ENCODE data around the gene BCAP31. TPM values are rescaled to one million over a fixed set of nuclear protein-coding genes. Genes with fewer than 3 reads are reported as not detected.

BCAP31 gene
- total RNA-seq (10 to 100 TPM; 42.1 to 43.1 TPM), total RNA-seq (31.8 to 136 (median 68.3) reads per million in 172 experiments)
- 153 TPM for polyA plus RNA-seq (2013, experiment 1 of 2)
- 150 TPM for polyA plus RNA-seq (2013, experiment 2 of 2)

DNA sequence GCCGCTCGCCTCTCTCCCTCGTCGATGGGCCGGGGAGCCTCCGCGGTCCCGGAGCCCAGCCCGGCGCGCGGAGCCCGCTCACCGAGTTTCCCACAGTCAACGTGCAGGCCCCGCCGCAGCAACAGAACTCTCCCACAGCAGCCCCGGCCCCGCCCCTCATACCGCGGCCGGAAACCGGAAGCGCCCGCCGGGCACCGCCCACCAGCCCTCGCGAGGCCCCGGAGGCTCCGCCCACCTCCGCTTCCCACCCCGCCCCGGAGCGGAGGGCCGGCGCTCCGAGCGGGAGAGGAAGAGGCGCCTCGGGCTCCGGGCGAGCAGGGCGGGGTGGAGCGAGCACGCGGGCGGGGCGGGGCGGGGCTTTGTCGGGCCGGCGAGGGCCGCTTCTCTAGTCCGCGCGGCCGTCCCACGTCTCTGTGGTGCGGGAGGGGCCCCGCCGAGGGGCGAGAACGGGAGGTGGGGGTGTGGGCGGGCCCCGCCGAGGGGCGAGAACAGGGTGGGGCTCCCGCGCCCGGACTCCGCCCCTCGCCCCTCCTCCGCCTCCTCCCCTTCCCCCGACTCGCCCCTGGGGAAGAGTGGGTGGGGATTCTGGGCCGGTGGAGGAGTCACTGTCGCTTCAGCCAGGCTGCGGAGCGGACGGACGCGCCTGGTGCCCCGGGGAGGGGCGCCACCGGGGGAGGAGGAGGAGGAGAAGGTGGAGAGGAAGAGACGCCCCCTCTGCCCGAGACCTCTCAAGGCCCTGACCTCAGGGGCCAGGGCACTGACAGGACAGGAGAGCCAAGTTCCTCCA is at the start of gene BCAP31, which contains the start of gene ABCD1:
TSS of gene BCAP31 (minus strand) at position 136 of the 787 bp plus-strand sequence. CDS start 1,143 bp downstream, outside the sequence.
TSS of gene ABCD1 (plus strand) at position 605 of the 787 bp plus-strand sequence. CDS start 411 bp downstream, outside the sequence.
- Histone ChIP-seq H3K36me3 (ENCODE audit: insufficient read depth, low read length) (peaks cover 16% of the 10 kb centered on the region), H3K27me3 (ENCODE audit: control insufficient read depth in 1 of 2, insufficient read depth in 2 of 2, low read length in 2 of 2) (no peaks in the 10 kb centered on the region), H3K9me3 (ENCODE audit: control insufficient read depth in 1 of 2, insufficient read depth in 1 of 2, low read length in 2 of 2) (no peaks in the 10 kb centered on the region), H3K4me3 (ENCODE audit: low read length) (peak within 1 kb of the TSS; percentile 68), H3K4me1 (ENCODE audit: insufficient read depth, low read length) (peaks cover 59% of the 10 kb centered on the region), H3K27ac (ENCODE audit: low read depth in 1 of 2, low read length in 2 of 2) (peak within 1 kb of the TSS; percentile 68 to 72)
- H3K9me3 Mint-ChIP-seq, result no peaks in the 10 kb centered on the region
- peaks cover 26% of the 10 kb centered on the region for H3K4me1 Mint-ChIP-seq (ENCODE audit: low read depth)
- peak within 1 kb of the TSS; percentile 91 for H3K4me3 Mint-ChIP-seq
- peak within 1 kb of the TSS; percentile 84 for H3K27ac Mint-ChIP-seq
- peaks cover 20% of the 10 kb centered on the region for H3K36me3 Mint-ChIP-seq (ENCODE audit: low read depth)
- ChIA-PET POLR2A (interaction anchor here (0.6 to 1.0 kb wide), 3 partner anchors 25 to 257 kb away, joined by 3 read pairs; partner anchors contain the start of genes IDH3G and SSR4), CTCF (interaction anchor here (0.7 to 0.8 kb wide), 2 partner anchors 12 to 686 kb away, joined by 3 to 5 read pairs; no protein-coding TSS in a partner anchor)
- intact Hi-C loops (cut with DNase I, micrococcal nuclease), result loop anchor here in 1 of 2 experiments (5.0 kb wide), 2 partner anchors 68 to 122 kb away; partner anchors contain the start of genes IDH3G and SSR4
- H3K27me3 Mint-ChIP-seq, result no peaks in the 10 kb centered on the region
- TF ChIP-seq, protein P1, sequence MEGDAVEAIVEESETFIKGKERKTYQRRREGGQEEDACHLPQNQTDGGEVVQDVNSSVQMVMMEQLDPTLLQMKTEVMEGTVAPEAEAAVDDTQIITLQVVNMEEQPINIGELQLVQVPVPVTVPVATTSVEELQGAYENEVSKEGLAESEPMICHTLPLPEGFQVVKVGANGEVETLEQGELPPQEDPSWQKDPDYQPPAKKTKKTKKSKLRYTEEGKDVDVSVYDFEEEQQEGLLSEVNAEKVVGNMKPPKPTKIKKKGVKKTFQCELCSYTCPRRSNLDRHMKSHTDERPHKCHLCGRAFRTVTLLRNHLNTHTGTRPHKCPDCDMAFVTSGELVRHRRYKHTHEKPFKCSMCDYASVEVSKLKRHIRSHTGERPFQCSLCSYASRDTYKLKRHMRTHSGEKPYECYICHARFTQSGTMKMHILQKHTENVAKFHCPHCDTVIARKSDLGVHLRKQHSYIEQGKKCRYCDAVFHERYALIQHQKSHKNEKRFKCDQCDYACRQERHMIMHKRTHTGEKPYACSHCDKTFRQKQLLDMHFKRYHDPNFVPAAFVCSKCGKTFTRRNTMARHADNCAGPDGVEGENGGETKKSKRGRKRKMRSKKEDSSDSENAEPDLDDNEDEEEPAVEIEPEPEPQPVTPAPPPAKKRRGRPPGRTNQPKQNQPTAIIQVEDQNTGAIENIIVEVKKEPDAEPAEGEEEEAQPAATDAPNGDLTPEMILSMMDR (IDR thresholded peaks at IDR 0.05), result no peak
- peak; percentile 74 for ATAC-seq (ENCODE audit: poor library complexity)
- peak; percentile 76 to 94 (median 86) for DNase-seq

DNA sequence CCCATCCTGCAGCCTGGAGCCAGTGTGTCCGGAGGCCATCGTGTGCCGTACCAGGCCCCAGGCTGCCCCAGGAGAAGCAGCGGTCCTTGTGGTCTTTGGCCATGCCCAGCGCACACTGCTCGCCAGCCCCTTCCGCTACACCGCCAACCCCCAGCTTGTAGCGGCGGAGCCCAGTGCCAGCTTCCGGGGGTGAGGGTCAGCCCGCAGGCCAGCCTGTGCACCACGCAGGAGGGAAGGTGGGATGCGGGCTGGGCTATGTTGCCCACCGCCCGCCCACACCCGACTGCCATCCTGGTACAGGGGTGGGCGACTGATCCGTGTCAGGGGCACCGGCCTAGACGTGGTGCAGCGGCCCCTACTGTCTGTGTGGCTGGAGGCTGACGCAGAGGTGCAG is 49.0 kb upstream of the BCAP31 start:
- ChIA-PET POLR2A (no interaction called here), CTCF (no interaction called here)
- no peak for ATAC-seq (ENCODE audit: poor library complexity)

More for the DNA sequence above, 49.0 kb upstream of the BCAP31 start:
- Mint-ChIP-seq H3K4me3 (no peak overlapping the region), H3K27ac (no peak overlapping the region), H3K36me3 (ENCODE audit: low read depth) (no peaks in the 10 kb centered on the region), H3K27me3 (no peaks in the 10 kb centered on the region), H3K4me1 (ENCODE audit: low read depth) (no peaks in the 10 kb centered on the region), H3K9me3 (no peaks in the 10 kb centered on the region)
- Histone ChIP-seq H3K27me3 (ENCODE audit: control insufficient read depth in 1 of 2, insufficient read depth in 2 of 2, low read length in 2 of 2) (no peaks in the 10 kb centered on the region), H3K9me3 (ENCODE audit: control insufficient read depth in 1 of 2, insufficient read depth in 1 of 2, low read length in 2 of 2) (no peaks in the 10 kb centered on the region), H3K27ac (ENCODE audit: low read depth in 1 of 2, low read length in 2 of 2) (no peak overlapping the region), H3K36me3 (ENCODE audit: insufficient read depth, low read length) (no peaks in the 10 kb centered on the region), H3K4me3 (ENCODE audit: low read length) (no peak overlapping the region), H3K4me1 (ENCODE audit: insufficient read depth, low read length) (no peaks in the 10 kb centered on the region)
- intact Hi-C loops (cut with DNase I, micrococcal nuclease), result no loop called here
- DNase-seq, result no peak
- TF ChIP-seq, protein P1 (IDR thresholded peaks at IDR 0.05), result no peak
